Endometrium (tissue), 2 donors: Measurements from ENCODE around the gene MGME1.
"Not testable (repeated sequence)": the region's sequence is repeated elsewhere in the genome, so short reads cannot be mapped to it uniquely, and the experiment has no call there.

Source experiments
- FAIRE-seq: peaks from 2 replicates; lab custom pipeline; 2012; peaks lifted over from hg19 to GRCh38; lab: Jason Lieb, UNC
- donor health status: control.
- donor health status: control.

MGME1 gene

GRCh38 chr20:17960400-17960885 is 8.4 kb upstream of the MGME1 start:
- FAIRE-seq, result not testable (repeated sequence)

DNA sequence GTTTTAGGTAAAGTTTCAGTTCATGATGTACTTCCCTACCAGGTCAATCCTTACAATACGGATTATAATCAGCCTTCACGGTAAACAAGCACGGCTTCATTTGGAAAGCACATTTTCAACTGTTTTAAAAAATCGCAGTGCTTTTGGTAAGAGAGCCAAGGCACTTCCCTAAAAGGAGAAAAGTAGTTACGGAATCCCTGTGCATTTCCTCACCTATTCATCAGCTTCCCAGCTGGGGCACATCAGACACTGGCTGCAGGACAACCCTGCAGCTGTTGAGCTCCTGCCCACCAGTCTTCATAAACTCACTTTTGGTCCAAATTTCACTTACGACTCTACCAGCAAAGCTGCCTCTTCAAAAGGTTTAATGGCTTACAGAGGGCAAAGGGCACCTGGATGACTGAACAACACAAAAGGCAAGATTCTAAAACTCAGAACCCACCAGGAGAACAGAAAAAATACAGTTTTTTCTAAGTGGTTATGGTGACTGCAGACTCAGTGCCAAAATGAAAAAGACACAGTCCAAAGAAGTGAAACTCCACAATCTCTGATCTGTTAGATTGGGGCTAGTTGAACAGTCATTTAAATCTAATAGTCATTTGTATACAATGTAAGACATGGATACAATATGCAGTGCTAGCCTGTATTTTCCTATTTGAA is 7.8 kb upstream of the MGME1 start:
- no peak for FAIRE-seq

GRCh38 chr20:17961587-17961940 is 7.3 kb upstream of the MGME1 start:
- no peak for FAIRE-seq

- FAIRE-seq, result no peak
Observed at GRCh38 chr20:17963114-17963897, 5.5 kb upstream of the MGME1 start.

DNA sequence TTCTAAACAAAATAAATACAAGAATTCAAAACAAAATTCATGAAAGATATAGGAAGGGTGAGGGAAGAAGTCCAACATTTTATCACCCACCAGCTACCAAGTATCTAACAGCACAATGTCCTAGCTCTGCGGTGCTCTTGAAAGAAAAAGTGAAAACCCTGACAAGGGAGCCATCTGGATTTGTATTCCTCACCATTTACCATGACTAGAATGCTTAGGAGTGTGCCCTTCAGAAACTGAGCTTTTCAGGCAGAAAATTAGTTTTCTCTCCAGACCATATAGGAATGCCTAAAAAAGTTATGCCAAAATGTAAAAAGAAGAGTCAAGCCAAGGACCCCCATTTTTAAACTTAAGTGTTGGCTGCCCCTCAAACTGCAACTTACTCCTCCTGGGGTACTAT is 4.7 kb upstream of the MGME1 start:
- FAIRE-seq, result no peak

DNA sequence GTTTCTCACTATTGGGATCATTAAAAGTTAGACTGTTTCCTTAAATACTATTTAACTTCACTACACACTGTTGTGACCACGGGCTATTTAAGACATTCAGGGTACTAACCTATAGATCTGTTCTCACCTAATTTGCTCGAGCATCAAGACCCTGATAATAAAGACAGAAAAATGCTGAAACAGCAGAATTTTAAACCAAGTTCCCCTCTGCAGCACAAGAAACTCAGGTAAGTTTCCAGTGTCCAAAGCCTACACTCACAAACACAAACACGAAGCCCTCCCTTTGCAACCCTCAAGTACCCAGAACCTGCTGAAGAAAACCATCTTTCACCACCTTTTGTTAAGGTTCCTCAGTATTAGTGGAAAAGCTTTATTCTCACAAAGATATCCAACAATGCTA is 4.2 kb upstream of the MGME1 start:
- no peak for FAIRE-seq

- no peak for FAIRE-seq
Observed at GRCh38 chr20:17965042-17965697, 3.6 kb upstream of the MGME1 start.

DNA sequence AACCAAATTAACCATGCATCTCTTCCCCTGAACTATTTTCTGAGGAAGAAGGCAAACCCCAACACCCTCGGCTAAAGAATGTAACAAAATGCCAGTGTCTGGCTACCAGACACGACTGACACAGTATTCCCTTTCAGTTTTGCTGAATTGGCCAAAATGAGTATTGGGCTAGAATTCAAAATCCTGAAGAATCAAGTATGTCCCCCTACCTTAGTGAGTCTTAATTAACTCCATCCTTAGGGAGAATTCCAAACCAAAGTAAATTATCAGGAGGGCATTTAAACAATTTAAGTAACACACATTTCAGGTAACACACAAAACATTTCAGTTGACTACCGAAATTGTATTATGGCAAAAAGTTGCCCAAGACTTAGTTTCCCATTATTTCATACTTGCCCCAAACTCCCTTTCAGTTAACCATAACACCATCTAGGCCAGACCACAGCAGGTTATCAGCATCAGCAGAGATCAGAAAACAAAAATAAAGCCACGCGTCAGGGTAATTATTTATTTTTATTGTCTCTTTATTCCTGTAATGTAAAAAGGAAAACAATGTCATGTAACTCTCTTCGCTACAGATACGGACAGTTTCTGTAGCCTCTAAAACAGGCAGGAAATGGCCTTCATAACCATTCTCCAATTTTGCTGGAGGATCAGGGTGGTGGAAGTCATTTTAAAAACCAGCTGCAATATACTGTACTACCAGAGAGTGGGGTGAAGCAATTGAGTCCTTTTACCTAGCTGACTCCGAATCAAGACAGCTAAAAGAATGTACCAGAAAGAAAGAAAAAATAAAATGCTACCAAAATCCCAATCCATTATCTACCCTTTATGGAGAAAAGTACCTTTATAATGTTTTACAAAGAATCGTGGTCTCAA is 2.1 kb upstream of the MGME1 start:
- FAIRE-seq, result peak; percentile 12

DNA sequence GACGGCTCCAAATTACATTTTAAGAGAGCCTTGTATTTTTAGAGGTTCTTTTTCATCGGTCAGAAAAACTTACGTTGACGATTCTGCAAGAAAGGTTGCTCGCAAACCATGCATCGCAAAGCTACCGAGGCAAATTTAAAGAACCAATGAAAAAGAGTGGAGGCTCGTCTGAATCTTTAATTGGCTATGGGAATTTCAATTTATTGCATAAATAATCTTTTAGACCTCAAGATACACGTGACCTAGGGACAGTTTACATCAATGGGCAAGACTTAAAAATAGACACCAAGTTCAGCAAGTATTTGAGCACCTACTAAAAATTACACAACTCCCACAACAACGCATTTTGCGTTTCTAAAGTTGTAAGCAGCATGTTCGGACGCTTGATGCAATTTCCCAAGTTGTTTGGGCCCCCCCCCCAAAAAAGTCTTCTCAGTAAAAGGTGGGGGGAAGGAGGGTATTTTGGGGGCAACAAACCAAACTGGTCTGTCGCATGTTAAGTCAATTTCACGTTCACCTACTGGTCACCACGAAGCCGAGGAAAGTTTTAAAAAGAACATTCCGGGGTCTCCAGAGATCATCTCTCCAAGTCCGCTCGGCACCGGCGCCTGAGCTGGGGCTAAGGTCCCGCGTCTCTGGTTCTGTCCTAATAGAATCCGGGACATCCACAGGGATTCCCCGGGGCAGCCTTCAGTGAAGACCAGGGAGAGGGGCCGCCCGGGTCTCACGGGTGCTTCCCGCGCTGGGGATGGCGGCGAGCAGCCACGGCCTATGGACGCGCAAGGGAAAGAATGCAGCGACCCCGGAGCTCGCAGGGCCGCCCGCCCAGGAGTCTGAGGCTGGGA is 1.1 kb upstream of the MGME1 start:
- no peak for FAIRE-seq

GRCh38 chr20:17969278-17969883 is 563 bp downstream of the MGME1 start:
- no peak for FAIRE-seq

GRCh38 chr20:17969884-17970409 is 1.1 kb downstream of the MGME1 start:
- FAIRE-seq, result no peak

GRCh38 chr20:17971300-17972013 is 2.6 kb downstream of the MGME1 start:
- FAIRE-seq, result no peak

GRCh38 chr20:17972121-17972520 is 3.3 kb downstream of the MGME1 start:
- no peak for FAIRE-seq

- FAIRE-seq, result no peak
Observed at GRCh38 chr20:17976305-17976704, 7.5 kb downstream of the MGME1 start.

GRCh38 chr20:17985388-17986018 is 16.7 kb downstream of the MGME1 start:
- FAIRE-seq, result no peak

- no peak for FAIRE-seq
Observed at GRCh38 chr20:17987988-17988387, 19.2 kb downstream of the MGME1 start.

- FAIRE-seq, result no peak
Observed at GRCh38 chr20:17990278-17990972, 21.6 kb downstream of the MGME1 start.

DNA sequence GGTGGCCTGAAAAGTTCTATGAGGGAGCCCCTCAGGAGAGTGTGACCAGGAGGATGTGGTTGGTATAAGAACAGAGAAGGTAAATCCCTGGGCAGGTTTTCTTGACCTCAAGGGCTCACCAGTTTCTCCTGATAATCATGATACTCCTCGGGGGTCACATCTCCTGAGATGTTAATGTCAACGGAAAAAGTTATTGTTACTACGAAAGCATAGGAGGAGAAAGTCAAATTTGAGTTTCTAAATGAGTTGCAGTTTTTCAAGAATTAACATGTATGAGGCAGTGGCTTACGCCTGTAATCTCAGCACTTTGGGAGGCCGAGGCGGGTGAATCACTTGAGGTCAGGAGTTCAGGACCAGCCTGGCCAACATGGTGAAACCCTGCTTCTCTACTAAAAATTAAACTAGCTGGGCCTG is 23.4 kb downstream of the MGME1 start:
- FAIRE-seq, result no peak
